Epithelial cell of proximal tubule (primary cell): ENCODE results near the gene SRGAP2C. TPM values are rescaled to one million over a fixed set of nuclear protein-coding genes. Genes with fewer than 3 reads are reported as not detected.
"Not testable (repeated sequence)": the region's sequence is repeated elsewhere in the genome, so short reads cannot be mapped to it uniquely, and the experiment has no call there.

Experiments used
- DNase-seq: peaks from one replicate; pipeline ENCODE4 v3.0.0-alpha.2; 2011; ENCODE audit warnings: low read depth
- H3K4me3 ChIP-seq: 2 replicates; pipeline ENCODE4 v1.5.1; 2011; ENCODE audit warnings: low read depth, mild to moderate bottlenecking, low read length
- total RNA-seq: library from RNA; depleted of rRNA; stranded (reverse); fragments of >200 nt; gene quantifications from 2 replicates; pipeline ENCODE4 v1.2.3, GENCODE V29; 2015

Gene SRGAP2C
- total RNA-seq, 1 donor from 2014 or later: 11.6 TPM

DNA sequence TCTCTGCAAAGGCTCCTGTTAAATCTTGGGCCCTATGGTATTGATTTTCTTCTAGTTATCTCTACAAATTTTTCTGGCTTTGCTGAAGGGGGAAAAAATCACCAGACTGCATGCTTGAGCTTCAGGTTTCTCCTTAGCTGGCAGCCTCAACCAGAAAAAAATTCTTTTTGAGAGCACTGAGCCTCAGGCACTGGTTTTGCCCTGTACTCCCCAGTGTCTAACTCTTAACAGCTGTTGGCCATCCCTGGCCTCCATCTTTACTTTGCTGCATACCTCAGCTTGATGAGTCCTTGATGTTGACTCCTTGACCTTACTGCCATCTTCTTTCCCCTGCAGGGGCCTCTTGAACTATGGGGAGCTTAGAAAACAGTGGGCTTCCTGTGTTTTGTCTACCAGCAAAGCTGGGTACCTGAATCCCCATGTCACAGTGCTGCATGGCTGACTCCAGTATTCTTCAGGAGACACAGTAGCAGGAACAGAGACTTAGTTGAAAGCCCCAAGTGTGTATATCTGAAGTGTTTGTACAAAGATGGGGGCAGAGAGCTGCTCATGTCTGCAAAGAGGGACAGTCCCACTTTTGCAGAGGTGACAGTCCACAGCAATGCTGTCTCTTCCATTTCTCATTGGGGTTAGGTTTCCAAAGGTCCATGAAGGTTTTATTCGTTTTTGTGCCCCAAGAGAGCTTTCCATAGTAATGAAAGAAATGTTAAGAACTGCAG is 31.1 kb downstream of the SRGAP2C start:
- not testable (repeated sequence) for DNase-seq, H3K4me3 ChIP-seq

DNA sequence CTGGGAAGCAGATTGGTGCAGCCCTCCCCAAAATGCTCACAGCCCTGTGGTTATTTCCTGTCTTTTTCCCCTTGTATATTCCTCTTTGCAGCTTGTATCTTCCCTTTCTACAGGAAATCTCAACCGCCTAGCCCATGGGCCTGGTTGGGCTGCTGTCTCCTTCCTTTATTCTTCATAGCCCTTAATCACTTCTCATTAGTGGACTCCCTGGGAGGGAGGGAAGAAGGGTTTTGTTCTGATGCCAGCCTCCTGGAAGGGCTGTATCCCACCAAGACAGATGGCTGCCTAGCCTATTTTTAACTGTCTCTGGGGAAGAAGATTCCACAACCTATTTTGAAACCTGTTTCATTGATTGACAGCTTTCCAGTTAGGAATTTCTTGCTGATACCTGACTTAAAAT is 31.9 kb downstream of the SRGAP2C start:
- DNase-seq, H3K4me3 ChIP-seq: not testable (repeated sequence)

DNA sequence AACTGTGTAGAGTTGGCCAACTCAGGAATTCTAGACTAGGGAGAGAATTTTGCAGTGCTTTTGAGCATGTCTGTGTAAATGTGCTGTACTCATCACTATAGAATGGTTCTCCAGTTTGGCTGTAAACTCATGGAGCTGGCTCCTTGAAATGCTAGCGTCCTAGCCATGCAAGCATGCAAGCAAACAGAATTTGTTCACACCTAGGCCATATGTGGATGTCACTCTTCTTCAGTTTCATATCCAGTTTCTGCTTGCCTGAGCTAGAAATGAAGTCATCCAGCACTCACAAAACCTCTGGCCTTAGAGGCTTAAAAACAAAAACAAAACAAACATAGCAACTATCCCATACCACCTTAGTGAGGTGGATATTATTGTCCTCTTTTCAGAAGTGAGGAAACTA is 37.0 kb downstream of the SRGAP2C start:
- DNase-seq, H3K4me3 ChIP-seq: not testable (repeated sequence)

DNA sequence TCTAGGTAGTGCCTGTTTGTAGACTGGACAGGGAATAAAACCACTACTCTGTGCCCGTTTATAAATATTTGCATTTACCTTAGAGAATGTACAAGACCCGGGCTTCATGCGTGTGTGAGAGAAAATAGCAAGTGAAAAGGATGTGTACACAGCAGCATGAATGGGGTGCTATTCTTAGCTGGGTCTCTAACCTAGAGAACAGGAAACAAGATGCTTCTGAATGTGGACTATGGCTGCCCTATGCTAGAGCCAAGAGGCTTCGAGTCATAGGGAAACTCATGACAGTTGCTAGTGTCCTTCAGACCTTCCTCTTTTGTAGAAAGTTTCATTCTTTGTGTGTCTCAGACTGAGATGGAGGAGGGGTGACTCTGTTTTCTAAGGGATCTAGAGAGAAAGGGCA is 39.9 kb downstream of the SRGAP2C start:
- DNase-seq, H3K4me3 ChIP-seq: not testable (repeated sequence)

DNA sequence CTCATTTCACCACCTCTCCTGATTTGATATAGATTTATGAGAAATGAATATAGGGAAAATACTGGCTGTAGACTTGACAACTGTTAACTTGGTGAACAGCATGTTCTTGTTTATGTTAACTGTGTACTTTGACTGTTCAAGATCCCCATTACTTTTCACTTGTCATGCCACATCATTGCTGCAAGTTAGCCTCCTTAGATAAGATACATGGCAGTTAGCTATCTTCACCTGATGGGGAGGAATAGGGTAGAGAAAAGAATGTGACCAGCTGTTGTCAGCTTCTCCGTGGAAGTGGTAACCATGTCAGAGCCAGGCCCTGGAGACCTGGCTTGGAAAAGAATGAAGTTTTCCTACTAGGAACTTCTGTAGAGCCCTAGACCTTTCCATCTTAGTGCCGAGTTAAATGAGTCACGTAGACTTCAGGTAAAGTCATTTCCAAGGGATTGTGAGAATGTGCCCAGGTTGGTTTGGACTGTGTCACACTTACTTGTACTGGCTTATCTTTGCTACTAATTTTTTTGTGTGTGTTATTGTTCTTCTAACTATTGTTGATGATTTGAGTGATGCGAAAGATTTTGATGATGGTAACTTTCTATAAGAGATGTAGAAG is 41.6 kb downstream of the SRGAP2C start:
- not testable (repeated sequence) for DNase-seq, H3K4me3 ChIP-seq

DNA sequence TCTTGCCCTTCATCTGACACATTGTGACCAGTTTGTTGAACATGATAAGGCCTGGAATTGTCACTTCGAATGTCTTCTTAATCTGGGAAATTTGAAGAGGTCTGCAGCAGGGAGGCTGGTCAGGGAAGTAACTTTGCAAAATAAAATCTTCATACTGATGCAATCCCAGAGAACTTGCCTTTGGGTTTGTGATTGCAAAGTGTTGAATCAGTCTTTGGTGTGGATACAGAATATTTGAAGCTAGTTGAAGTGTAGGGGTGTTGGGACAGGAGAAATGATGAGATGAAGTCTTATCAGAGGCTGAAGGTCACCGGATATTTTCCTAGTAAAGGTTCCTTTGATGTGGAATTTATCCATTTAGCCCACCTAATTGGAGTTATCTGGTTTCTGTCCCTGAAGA is 42.1 kb downstream of the SRGAP2C start:
- not testable (repeated sequence) for H3K4me3 ChIP-seq, DNase-seq

DNA sequence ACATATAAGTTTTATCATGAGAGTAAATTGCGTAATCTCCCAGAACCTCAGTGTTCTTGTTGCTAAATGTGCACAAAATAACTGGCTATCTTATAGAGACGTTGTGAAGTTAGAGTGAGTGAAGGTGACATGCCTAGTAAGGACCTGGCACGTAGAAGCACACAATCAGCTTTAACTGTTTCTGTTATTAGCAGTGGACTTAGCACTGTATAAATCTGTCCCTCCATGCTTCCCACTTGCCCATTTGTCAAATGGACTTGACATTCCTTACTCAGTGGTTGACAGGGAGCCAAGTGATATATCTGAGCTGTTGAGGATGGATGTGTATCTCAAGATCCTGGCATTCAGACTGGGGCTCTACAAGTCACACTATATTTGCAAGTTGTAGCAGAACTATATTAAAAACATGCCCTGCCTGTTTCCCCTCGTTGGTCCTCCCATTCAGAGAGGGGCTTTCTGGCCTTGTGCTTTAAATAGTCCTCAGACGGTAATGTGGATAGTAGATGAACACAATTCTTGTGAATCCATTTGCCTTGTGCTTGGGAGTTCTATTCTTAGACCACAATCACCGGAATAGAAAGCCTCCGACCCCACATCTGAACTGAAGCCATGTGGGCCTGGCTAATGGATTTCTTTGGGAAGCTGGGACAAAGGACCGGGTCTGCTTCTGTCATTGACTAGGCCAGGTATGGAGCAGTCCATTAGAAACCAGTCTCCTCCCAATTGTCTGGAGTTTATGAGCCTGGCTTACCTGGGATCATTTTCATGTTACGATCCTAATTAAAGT is 43.0 kb downstream of the SRGAP2C start:
- DNase-seq, H3K4me3 ChIP-seq: not testable (repeated sequence)

DNA sequence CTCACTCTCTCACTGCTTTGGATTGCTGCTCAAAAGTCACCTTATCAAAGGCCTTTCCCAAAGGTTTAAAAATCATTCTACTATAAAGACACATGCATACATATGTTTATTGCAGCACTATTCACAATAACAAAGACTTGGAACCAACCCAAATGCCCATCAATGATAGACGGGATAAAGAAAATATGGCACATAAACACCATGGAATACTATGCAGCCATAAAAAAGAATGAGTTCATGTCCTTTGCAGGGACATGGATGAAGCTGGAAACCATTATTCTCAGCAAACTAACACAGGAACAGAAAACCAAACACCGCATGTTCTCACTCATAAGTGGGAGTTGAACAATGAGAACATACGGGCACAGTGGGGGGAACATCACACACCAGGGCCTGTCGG is 45.9 kb downstream of the SRGAP2C start:
- H3K4me3 ChIP-seq, DNase-seq: not testable (repeated sequence)

DNA sequence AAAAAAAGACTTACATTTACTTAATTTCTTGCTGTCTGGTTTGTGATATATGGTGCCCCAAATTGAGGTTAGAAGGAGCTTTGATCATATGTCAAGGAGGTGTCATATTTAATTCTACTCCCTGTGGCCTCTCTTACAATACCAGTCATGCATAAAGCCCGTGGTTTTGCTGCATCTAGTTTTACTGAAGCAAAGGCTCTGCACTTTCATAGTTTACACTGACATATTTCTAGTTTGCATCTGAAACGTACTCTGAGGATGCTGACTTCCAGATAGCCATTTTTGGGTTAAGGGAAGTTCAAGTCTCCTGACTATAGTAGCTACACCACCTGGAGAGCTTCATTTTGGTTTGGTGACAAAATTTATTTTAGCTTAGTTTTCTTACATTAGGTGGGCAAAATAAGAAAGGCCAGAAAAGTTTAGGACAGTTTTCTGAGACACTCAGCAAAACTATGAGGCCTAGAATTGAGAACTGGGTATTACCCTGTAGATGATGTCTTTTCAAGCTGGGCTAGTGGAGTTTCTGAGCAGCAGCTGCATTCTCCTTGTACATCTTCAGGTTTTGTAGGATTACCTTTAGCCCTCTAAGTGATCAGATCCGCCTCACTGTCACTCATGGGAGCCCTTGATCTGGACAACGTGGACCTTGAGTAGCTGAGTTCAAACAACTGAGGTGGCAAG is 47.8 kb downstream of the SRGAP2C start:
- not testable (repeated sequence) for DNase-seq

DNA sequence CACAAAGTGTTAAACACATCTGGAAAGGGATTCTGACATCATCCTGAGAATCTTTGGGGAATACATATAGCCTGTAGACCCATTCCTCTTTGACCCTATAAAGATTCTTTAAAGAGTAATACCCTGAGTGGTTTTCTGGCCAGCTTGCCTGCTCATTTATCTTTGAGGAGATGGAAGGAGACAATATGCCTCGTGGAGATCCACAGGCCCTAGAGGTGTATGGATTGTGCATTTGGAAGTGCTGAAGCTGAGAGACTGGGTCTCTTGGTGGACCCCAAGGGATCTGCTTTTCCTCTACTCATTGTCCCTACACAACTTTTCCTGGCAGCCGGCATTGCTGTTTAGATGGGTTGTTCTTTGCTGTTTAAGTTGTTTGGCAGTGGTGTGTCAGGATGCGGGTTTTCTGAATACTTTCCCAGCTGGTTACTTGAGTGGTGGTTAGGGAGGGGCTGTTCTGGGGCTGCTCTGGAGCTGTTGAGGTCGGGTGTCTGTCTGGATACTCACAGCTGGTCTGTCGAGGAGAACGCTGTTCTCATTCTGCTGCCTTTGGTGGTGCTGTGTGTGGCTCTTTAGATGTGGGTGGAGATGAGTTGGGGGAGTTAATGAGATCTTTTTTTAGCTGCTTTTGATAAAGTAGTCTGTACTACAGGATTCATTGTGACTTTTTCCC is 49.5 kb downstream of the SRGAP2C start:
- not testable (repeated sequence) for H3K4me3 ChIP-seq, DNase-seq

More for the DNA sequence above, 47.8 kb downstream of the SRGAP2C start:
- not testable (repeated sequence) for H3K4me3 ChIP-seq

DNA sequence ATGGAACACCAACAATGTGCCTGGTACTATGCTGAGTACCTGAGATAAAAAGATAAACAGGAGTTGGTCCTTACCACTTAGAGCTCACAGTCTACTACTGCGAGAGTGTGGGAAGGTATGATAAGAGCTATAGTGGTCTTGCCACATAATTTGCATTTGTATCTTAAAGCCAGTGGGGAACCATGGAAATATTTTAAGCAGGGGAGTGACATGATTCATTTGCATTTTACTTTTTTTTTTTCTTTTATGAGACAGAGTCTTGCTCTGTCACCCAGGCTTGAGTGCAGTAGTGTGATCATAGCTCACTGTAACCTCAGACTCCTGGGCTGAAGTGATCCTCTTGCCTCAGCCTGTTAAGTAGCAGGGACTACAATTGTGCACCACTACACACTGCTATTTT is 53.6 kb downstream of the SRGAP2C start:
- not testable (repeated sequence) for DNase-seq, H3K4me3 ChIP-seq

DNA sequence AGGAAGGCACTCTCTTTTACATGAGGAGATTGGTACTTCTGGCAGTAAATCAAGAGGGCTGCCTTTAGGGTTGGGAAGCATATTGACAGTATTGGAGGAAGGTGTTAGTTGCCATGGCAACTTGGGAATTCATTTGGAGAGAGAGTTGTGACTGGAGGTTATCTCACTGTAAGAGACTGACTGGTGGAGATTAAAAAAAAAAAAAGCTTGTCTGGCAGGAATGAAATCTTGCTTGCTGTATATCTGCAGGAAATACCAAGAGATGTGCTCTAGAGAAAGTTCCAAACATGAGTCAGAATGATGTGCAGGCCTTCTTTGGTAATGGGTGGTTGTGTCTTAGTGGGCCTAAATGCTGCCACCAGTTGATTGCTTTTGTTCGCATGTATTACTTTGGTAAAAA is 59.1 kb downstream of the SRGAP2C start:
- not testable (repeated sequence) for H3K4me3 ChIP-seq, DNase-seq

DNA sequence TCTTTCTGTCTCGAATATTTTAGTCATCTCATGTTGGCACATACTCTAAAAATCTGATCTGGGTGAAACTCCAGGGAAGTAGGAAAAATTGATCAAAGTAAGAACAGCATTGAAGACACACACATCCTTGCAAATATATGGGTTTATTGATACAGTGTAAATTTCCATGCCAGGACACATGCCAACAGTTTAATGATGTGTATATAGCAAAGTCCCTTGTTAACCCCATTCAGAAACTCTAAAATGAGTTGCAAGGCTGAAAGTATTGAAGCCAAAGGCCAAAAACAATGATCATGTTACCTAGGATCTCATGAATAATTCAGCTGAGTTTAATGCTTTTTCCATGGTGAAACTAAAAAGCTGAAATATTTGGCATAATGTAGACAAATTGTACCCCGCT is 61.6 kb downstream of the SRGAP2C start:
- DNase-seq, H3K4me3 ChIP-seq: not testable (repeated sequence)

DNA sequence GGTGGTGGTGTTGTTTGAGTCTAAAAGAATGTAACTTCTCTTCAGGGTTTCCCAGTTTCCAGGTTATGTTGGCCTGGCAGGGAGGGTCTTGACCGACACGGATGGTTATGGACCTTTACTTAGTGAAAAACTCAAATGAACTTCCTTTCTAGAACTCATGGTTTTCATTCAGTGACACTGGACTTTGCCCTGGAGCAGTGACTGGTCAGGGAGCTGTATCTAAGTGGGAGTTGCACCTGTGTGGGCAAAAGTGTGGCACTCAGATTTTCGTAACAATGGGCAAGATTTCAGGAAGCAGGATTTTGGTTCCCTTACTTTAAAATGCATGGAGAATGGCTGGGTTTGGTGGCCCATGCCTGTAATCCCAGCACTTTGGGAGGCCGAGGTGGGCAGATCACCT is 67.9 kb downstream of the SRGAP2C start:
- DNase-seq: not testable (repeated sequence)

DNA sequence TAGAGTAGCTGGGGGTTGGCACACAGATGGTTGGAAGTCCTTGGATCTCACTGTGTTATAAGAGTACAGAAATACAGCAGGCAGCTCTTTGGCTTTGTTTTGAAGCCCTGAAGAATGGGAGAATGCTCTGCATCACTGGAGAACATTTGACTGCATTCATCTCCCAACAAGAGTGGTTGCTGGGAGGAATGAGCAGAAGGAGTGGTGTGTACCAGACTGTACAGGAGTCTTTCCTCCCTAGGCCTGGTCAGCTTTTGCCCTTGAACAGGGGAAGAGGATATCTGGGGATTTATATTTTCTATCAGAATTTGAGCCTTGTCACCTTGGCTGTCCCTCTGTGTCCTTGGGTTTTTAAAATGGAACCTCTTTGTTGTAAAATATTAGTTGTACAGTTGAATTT is 69.8 kb downstream of the SRGAP2C start:
- not testable (repeated sequence) for H3K4me3 ChIP-seq, DNase-seq

More for the DNA sequence above, 67.9 kb downstream of the SRGAP2C start:
- not testable (repeated sequence) for H3K4me3 ChIP-seq

DNA sequence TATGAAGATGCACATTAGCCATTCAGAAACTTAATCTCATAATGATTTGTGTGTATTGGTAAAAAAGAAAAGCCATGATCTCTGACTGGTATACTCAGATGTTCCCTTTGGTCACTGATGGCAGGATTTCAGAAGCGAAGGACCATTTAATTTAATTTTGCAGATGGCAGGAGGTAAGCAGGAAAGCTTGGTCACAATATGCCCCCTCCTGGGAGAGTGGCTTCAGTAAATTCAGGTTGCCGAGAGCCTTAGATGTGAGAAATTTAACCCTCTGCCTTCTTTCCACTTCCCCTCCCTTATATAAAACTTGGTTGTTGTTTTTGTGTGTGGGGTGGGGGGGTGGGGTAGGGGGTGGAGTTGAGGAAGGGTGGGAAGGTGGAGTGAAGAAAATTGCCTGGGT is 72.9 kb downstream of the SRGAP2C start:
- H3K4me3 ChIP-seq, DNase-seq: not testable (repeated sequence)

DNA sequence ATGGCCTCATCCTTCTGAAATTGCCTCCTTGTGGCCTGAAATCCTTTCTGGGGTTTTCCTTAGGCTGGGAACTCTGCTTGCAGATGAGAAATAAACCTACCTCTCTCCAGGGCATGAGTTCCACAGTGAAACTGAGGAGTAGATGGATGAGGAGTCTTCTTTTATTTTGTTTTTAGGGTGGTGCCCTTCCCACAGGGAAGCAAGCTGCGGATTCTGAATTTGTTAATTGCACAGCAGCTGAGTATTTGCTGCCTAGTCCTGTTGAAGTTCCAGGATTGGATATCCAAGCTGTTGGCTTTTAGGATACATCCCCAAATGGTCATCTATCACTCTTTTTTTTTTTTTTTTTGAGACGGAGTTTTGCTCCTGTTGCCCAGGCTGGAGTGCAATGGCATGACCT is 73.4 kb downstream of the SRGAP2C start:
- not testable (repeated sequence) for DNase-seq, H3K4me3 ChIP-seq

DNA sequence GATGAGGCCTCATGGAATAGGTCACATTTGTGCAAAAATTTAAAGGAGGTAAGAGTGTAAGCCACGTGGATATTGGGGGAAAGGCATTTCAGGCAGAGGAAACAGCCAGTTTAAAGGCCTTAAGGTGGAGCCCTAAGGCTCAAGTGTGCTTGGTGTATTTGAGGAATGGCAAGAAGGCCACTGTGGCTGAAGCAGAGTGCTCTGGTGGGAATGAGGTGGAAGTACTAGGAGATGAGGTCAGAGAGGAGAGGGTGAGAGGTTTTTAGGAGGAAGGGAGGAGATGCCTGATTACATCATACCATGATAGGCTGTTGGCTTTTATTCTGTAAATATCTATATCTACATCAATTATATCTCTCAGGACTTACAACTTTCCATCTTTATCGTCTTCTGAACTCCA is 75.4 kb downstream of the SRGAP2C start:
- not testable (repeated sequence) for DNase-seq

DNA sequence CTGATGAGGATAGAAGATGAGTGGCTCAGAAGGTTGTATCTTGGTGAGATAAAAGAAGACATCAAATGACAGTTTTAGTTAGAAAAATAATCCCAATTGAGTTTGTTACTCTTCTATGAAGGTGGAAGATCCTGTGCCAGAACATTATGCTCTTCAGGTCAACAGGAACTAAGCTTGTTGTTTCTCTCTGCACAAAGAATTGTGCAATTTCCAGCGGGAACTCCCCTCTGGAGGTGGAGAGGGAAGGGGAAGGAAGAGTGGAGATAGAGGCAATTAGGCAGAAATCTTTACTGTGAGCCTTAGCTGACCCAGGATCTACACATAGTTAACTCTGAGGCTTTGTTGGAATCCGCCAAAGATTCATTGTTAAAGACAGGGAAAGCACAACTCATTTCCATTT is 77.4 kb downstream of the SRGAP2C start:
- not testable (repeated sequence) for DNase-seq

More for the DNA sequence above, 75.4 kb downstream of the SRGAP2C start:
- not testable (repeated sequence) for H3K4me3 ChIP-seq

More for the DNA sequence above, 77.4 kb downstream of the SRGAP2C start:
- H3K4me3 ChIP-seq: not testable (repeated sequence)
